NCI-H2029 treated with DMSO at 0.1 percent for 48 hours (cell line): Measurements from ENCODE around the gene NET1.
"Not testable (repeated sequence)": the region's sequence is repeated elsewhere in the genome, so short reads cannot be mapped to it uniquely, and the experiment has no call there.

ENCODE experiments used
- DNase-seq: peaks from one replicate; lab custom pipeline; 2025; lab: John Stamatoyannopoulos, UW

NET1 gene

GRCh38 chr10:5412277-5412941, at the start of gene NET1:
Gene NET1 (plus strand): TSS chr10:5412557. CDS start chr10:5412693, 136 bp downstream.
- DNase-seq: no peak

DNA sequence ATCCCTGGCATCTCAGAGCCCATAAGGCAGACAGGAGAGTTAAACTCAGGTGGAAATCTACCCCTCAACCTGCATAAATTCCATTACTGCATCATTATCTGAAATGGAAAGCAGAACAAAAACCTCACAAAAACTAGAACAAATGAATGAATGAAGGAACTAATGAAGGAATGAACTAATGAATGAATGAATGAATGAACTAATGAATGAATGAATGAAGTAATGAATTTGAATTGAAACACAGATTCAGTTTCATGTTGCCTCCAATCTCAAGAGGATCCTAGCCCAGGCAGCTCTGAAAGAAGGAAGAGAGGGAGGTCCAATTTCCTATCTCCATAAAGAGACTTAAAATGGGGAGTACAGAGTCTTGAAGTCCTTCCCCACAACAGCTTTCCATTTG, 49.5 kb upstream of the NET1 start:
- DNase-seq: no peak

GRCh38 chr10:5364374-5364773, 48.0 kb upstream of the NET1 start:
- DNase-seq: no peak

DNA sequence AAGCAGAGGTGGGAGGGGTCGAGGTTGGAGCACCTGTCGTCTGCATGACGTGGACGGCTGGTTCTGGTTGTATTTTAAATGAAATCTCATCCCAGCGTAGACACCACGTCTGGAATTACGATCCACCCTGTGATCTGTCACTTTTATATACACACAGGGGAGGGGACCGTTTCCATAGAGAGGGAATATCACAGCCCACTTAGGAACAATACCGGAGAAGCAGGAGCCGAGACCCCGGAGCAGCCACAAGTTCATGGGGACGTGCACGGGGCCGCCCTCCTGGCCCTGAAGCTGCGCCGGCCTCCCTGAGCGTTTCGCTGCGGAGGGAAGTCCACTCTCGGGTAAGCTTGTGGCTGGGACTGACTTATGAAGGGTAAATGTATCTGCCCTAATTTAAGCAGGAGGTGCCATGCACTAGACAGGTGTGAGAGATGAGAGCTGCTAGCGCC, 47.4 kb upstream of the NET1 start, which contains the start of gene UCN3:
TSS of gene UCN3 (plus strand) at position 77 of the 449 bp plus-strand sequence. CDS start 8,755 bp downstream, outside the sequence.
- DNase-seq: no peak

GRCh38 chr10:5365928-5366327, 46.4 kb upstream of the NET1 start:
- no peak for DNase-seq

DNA sequence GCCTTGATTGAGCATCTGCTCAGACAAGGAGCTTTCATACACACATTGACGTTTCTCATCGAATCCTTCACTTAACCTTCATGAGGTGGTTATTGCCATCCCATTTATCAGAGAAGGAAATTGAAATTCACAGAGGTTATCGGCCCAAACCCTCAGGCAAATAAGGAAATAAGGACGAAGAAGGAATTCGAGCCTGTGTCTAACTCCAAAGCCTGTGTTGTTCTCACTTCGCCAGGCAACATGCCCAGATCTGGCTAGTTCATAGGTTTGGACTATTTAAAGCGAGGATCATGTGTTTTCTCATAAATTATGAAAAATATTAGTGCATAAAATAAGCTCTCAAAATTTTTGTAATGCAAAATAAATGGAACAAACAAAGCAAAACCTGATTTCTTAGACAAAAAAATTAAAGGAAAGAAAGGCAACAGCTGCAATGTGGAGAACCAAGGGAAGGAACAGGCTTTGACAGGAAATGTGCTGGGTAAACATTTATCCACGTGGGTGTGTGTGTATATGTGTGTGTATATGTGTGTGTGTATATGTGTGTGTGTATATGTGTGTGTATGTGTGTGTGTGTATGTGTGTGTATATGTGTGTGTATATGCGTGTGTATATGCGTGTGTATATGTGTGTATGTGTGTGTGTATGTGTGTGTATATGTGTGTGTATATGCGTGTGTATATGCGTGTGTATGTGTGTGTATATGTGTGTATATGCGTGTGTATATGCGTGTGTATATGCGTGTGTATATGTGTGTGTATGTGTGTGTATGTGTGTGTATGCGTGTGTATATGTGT, 42.8 kb upstream of the NET1 start:
- DNase-seq: no peak

DNA sequence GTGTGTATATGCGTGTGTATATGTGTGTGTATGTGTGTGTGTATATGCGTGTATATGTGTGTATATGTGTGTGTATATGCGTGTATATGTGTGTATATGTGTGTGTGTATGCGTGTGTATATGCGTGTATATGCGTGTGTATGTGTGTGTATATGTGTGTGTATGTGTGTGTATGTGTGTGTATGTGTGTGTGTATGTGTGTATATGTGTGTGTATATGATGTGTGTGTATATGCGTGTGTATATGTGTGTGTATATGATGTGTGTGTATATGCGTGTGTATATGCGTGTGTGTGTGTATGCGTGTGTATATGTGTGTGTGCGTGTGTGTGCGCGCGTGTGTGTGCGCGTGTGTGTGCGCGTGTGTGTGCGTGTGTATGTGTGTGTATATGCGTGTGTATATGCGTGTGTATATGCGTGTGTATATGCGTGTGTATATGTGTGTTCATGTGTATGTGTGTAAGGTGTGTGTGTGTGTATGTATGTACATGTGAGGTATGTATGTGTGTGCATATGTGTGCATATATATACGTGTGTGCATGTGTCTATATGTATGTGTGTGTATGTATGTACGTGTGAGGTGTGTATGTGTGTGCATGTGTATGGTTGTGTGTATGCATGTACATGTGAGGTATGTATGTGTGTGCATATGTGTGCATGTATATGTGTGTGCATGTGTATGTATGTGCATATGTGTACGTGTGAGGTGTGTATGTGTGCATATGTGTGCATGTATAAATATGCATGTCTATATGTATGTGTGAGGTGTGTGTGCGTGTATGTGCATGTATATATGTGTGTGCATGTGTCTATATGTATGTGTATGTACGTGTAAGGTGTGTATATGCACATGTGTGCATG, 41.6 kb upstream of the NET1 start:
- no peak for DNase-seq

DNA sequence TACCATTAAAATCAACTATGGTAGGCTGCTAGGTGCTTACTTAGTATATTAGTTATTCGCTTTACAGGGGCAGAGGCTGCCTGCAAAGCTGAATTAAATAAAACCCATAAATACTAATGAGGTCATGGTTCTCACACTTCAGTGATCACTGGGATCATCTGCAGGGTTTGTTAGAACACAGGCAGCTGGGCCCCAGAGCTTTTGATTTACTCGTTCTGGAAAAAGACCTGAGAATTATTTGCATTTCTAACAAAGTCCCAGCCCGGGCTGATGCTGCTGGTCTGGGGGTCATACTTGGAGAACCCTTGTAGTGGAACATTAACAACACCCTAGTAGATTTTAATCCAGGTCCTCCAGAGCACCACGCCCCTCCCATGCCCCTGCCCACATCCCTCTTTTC, 39.0 kb upstream of the NET1 start:
- no peak for DNase-seq

- DNase-seq: no peak
Observed at GRCh38 chr10:5373891-5374611, 38.3 kb upstream of the NET1 start.

GRCh38 chr10:5376450-5376849, 35.9 kb upstream of the NET1 start:
- DNase-seq: no peak

GRCh38 chr10:5379202-5379601, 33.2 kb upstream of the NET1 start:
- not testable (repeated sequence) for DNase-seq

DNA sequence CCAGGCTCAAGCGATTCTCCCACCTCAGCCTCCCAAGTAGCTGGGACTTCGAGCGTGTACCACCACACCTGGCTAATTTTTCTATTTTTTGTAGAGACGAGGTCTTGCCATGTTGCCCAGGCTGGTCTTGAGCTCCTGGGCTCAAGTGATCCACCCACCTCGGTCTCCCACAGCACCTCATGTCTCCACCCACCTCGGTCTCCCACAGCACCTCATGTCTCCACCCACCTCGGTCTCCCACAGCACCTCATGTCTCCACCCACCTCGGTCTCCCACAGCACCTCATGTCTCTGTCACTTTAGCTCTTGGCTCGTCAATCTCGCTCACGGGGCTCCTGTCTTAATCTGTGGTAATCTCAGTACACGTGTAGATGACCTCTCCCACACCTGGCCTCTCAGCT, 32.0 kb upstream of the NET1 start:
- DNase-seq: not testable (repeated sequence)

DNA sequence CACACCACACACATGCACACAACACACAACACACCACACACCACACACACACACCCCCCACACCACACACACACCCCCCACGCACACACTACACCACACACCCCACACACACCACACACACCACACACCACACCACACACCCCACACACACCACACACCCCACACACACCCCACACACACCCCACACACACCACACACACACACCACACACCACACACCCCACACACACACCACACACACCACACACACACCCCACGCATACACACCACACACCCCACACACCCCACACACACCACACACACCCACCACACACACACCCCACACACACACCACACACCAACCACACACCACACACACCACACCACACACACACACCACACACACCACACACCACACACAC, 31.2 kb upstream of the NET1 start:
- DNase-seq: no peak

DNA sequence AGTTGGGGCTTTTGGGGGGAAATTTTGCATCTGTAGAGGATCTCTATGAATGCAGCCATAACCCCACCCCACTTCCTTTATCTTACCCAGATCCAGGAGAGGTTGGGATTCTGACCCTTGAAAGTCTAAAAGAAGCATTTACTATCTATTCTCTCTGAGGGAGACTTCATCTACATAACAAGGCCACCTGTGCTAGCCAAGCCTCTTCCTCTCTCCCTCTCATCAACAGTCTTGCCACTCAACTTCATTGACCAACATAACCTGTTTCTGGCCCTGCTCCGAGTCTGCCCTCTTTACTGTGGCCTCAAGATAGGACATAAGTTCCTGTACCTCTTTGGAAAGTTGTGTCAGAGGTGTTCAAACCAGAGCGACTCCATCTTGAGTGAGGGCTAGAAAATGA, 27.1 kb upstream of the NET1 start:
- DNase-seq: no peak

GRCh38 chr10:5387169-5387568, 25.2 kb upstream of the NET1 start:
- DNase-seq: no peak

DNA sequence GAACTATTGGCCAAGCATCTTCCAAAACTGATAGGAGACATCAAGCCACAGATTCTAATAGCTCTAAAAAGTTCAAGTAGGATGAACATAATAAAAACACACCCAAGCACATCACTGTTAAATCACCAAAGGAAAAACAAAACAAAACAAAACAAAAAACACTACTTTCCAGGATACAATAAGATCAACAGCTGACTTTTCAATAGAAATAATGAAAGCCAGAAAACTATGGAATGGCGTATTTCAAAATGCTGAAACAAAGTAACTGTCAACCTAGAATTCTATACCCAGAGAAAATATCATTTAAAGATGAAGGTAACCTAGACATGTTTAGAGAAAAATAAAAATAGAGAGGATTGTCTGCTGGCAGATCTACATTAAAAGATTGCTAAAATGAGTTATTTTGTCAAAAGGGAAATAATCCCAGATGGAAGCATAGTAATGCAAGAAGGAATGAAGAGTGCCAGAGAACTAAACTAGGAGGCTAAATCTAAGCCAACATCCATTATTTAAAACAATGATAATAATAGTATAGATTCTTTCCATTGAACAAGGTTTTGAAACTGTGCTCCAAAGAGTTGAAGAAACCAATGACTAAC, 21.7 kb upstream of the NET1 start:
- no peak for DNase-seq

- DNase-seq: no peak
Observed at GRCh38 chr10:5391790-5392189, 20.6 kb upstream of the NET1 start.

GRCh38 chr10:5393529-5393928, 18.8 kb upstream of the NET1 start:
- no peak for DNase-seq

- no peak for DNase-seq
Observed at GRCh38 chr10:5395168-5395567, 17.2 kb upstream of the NET1 start.

GRCh38 chr10:5396556-5397300, 15.6 kb upstream of the NET1 start:
- no peak for DNase-seq

DNA sequence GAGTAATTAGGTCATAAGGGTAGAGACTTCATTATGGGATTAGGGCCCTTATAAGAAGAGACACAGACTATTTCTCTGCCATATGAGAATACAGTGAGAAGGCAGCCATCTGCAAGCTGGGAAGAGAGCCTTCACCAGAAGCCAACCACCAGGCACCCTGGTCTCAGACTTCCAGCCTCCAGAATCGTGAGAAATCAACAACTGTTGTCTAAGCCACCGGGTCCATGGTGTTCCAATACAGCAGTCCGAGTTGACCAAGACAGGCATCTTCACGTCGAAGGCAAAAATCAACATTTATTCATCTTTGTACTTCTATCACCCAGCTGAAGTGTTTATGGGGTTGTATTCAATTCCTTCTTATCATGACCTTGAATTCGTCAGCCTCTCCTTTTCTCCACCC, 13.0 kb upstream of the NET1 start:
- no peak for DNase-seq
